Suppressor macrophage treated with lipopolysaccharide for 1 hour (primary cell): ENCODE results near the gene KRT1.

ENCODE experiments used
- DNase-seq, 3 donors: peaks; one replicate each; pipeline ENCODE4 v3.0.0-alpha.2; 2020 to 2022

KRT1 gene

GRCh38 chr12:52632656-52633055, 47.6 kb downstream of the KRT1 start:
- no peak for DNase-seq

- DNase-seq = no peak
Observed at GRCh38 chr12:52631676-52632459, 48.3 kb downstream of the KRT1 start.

- no peak for DNase-seq
Observed at GRCh38 chr12:52631264-52631663, 48.9 kb downstream of the KRT1 start.

- DNase-seq = no peak
Observed at GRCh38 chr12:52630599-52631200, 49.5 kb downstream of the KRT1 start.

GRCh38 chr12:52630008-52630500, 50.2 kb downstream of the KRT1 start:
- DNase-seq = peak in 1 of 3 donors; percentile 8

- peak in 2 of 3 donors; percentile 13 to 27 for DNase-seq
Observed at GRCh38 chr12:52629281-52630007, 50.8 kb downstream of the KRT1 start.

GRCh38 chr12:52628841-52629240, 51.4 kb downstream of the KRT1 start:
- no peak for DNase-seq

- DNase-seq = no peak
Observed at GRCh38 chr12:52628111-52628507, 52.1 kb downstream of the KRT1 start.

GRCh38 chr12:52627395-52628110, 52.7 kb downstream of the KRT1 start:
- DNase-seq = no peak
